ENCODE results near the gene LTB4R2.

DNA sequence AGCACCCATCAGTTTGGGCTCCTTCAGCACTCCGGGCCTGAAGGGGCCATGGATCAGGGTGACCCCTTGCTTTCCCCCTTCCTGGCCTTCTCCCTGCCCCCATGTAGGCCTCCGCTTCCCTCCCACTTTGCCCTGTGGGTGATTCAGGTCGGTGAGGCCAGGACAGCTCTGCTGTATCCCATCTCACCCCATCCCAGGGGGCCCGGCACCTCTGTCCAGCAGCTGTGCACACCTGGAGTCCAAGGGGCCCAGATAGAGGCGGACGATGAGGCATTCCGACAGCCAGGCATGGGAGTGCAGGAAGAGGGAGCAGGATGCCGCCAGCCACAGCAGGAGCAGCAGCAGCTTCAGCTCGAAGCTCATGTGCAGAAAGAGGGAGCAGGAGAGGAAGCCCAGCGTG is 12.7 kb downstream of the LTB4R2 start:
- no peak for TF ChIP-seq EZH2 (IDR thresholded peaks at IDR 0.05; ENCODE audit: insufficient read depth, poor library complexity, severe bottlenecking)
- no peak for TF ChIP-seq EZH2phosphoT487 (IDR thresholded peaks at IDR 0.05; ENCODE audit: insufficient read depth, low read depth)
